ENCODE data around the gene KCNA3.

KCNA3 gene

GRCh38 chr1:110687250-110687649, 12.5 kb upstream of the KCNA3 start:
- H3K9me3 ChIP-seq, result no peaks in the 10 kb centered on the region
- no peak for DNase-seq
- no peaks in the 10 kb centered on the region for H3K36me3 ChIP-seq
- no peak for TF ChIP-seq CTCF (IDR thresholded peaks at IDR 0.05; ENCODE audit: low read depth, low read length)
- H3K4me1 ChIP-seq, result peaks cover 24% of the 10 kb centered on the region
- H3K27me3 ChIP-seq, result no peaks in the 10 kb centered on the region
- no peak overlapping the region for H3K4me3 ChIP-seq (ENCODE audit: low read depth, low read length)

GRCh38 chr1:110686188-110686587, 11.4 kb upstream of the KCNA3 start:
- Histone ChIP-seq H3K27me3 (no peaks in the 10 kb centered on the region), H3K36me3 (no peaks in the 10 kb centered on the region), H3K4me1 (peaks cover 24% of the 10 kb centered on the region), H3K4me3 (ENCODE audit: low read depth, low read length) (no peak overlapping the region), H3K9me3 (no peaks in the 10 kb centered on the region)
- DNase-seq, result no peak
- no peak for TF ChIP-seq CTCF (IDR thresholded peaks at IDR 0.05; ENCODE audit: low read depth, low read length)

- DNase-seq, result no peak
- no peak for TF ChIP-seq CTCF (IDR thresholded peaks at IDR 0.05; ENCODE audit: low read depth, low read length)
- H3K36me3 ChIP-seq, result no peaks in the 10 kb centered on the region
- no peaks in the 10 kb centered on the region for H3K27me3 ChIP-seq
- H3K9me3 ChIP-seq, result no peaks in the 10 kb centered on the region
- H3K4me1 ChIP-seq, result peaks cover 18% of the 10 kb centered on the region
- H3K4me3 ChIP-seq (ENCODE audit: low read depth, low read length), result no peak overlapping the region
Observed at GRCh38 chr1:110684491-110684890, 9.8 kb upstream of the KCNA3 start.

- Histone ChIP-seq H3K9me3 (no peaks in the 10 kb centered on the region), H3K27me3 (no peaks in the 10 kb centered on the region), H3K36me3 (no peaks in the 10 kb centered on the region), H3K4me1 (peaks cover 10% of the 10 kb centered on the region), H3K4me3 (ENCODE audit: low read depth, low read length) (no peak overlapping the region)
- TF ChIP-seq CTCF (IDR thresholded peaks at IDR 0.05; ENCODE audit: low read depth, low read length), result no peak
- DNase-seq, result no peak
Observed at GRCh38 chr1:110682898-110683297, 8.2 kb upstream of the KCNA3 start.

- TF ChIP-seq CTCF (IDR thresholded peaks at IDR 0.05; ENCODE audit: low read depth, low read length), result no peak
- peaks cover 9% of the 10 kb centered on the region for H3K27me3 ChIP-seq
- no peak for DNase-seq
- H3K4me3 ChIP-seq (ENCODE audit: low read depth, low read length), result no peak overlapping the region
- no peaks in the 10 kb centered on the region; the same call in 1 of the 2 replicates for H3K4me1 ChIP-seq
- no peaks in the 10 kb centered on the region for H3K9me3 ChIP-seq
- no peaks in the 10 kb centered on the region for H3K36me3 ChIP-seq
Observed at GRCh38 chr1:110680036-110680735, 5.4 kb upstream of the KCNA3 start.

GRCh38 chr1:110677526-110677925, 2.8 kb upstream of the KCNA3 start:
- H3K4me1 ChIP-seq, result no peaks in the 10 kb centered on the region
- no peak for TF ChIP-seq CTCF (IDR thresholded peaks at IDR 0.05; ENCODE audit: low read depth, low read length)

More at GRCh38 chr1:110677526-110677925, 2.8 kb upstream of the KCNA3 start:
- Histone ChIP-seq H3K9me3 (no peaks in the 10 kb centered on the region), H3K36me3 (no peaks in the 10 kb centered on the region), H3K4me3 (ENCODE audit: low read depth, low read length) (no peak overlapping the region), H3K27me3 (peaks cover 36% of the 10 kb centered on the region)
- DNase-seq, result no peak

Data from BE2C (cell line).